Caco-2 (cell line): ENCODE measurements around the gene SGSM1. TPM values are rescaled to one million over a fixed set of nuclear protein-coding genes. Genes with fewer than 3 reads are reported as not detected.

Experiments
- BruUV-seq: library from RNA; stranded (reverse); fragments of 400-500 nt; replicated peaks from 2 replicates; lab custom pipeline; 2021; lab: Mats Ljungman, UMichigan
- CTCF ChIA-PET: fragments of 300-600 bp; sonication (Branson Sonifier 250); formaldehyde crosslinking; loops from one replicate; lab custom pipeline; 2022; ENCODE audit warnings: antibody characterized with exemption; lab: Charles Lee
- POLR2A ChIA-PET: fragments of 300-600 bp; sonication (Branson Sonifier 250); formaldehyde crosslinking; loops from one replicate; lab custom pipeline; 2022; ENCODE audit warnings: antibody characterized with exemption; lab: Charles Lee
- DNase-seq, 2 experiments: peaks; one replicate each; pipeline versions ENCODE4 v3.0.0 to v3.0.0-alpha.2; 2020 to 2022
- H3K27me3 ChIP-seq: replicated peaks from 2 replicates; pipeline ENCODE4 v1.6.0; 2011; ENCODE audit warnings: low read length; ENCODE audit not compliant: control insufficient read depth, insufficient read depth
- H3K36me3 ChIP-seq: 2 replicates; pipeline ENCODE4 v1.5.1; 2011; ENCODE audit warnings: low read length; ENCODE audit not compliant: control insufficient read depth, insufficient read depth
- H3K4me1 ChIP-seq: fragments of 250-450 bp; sonication (Bioruptor Pico); 2 replicates; pipeline ENCODE4 v1.5.1; 2020; ENCODE audit warnings: mild to moderate bottlenecking
- H3K4me3 ChIP-seq: 2 replicates; pipeline ENCODE4 v1.5.1; 2011; ENCODE audit warnings: low read depth, mild to moderate bottlenecking, control low read depth, low read length
- H3K9me3 ChIP-seq: fragments of 250-450 bp; sonication (Bioruptor Pico); 2 replicates; pipeline ENCODE4 v1.5.1; 2020; ENCODE audit warnings: mild to moderate bottlenecking, moderate library complexity
- H3K27ac Mint-ChIP-seq: one replicate; pipeline ENCODE4 v1.8.0; 2022; ENCODE audit warnings: mixed read lengths; ENCODE audit not compliant: unreplicated experiment
- H3K27me3 Mint-ChIP-seq: one replicate; pipeline ENCODE4 v1.8.0; 2022; ENCODE audit warnings: mixed read lengths; ENCODE audit not compliant: insufficient read depth, unreplicated experiment
- H3K36me3 Mint-ChIP-seq: one replicate; pipeline ENCODE4 v1.8.0; 2022; ENCODE audit warnings: mild to moderate bottlenecking, mixed read lengths; ENCODE audit not compliant: insufficient read depth, unreplicated experiment
- H3K4me1 Mint-ChIP-seq: one replicate; pipeline ENCODE4 v1.8.0; 2022; ENCODE audit warnings: low read depth, mixed read lengths; ENCODE audit not compliant: unreplicated experiment
- H3K4me3 Mint-ChIP-seq: one replicate; pipeline ENCODE4 v1.8.0; 2022; ENCODE audit warnings: mild to moderate bottlenecking, moderate library complexity, mixed read lengths; ENCODE audit not compliant: unreplicated experiment
- H3K9me3 Mint-ChIP-seq: one replicate; pipeline ENCODE4 v1.8.0; 2022; ENCODE audit warnings: mixed read lengths; ENCODE audit not compliant: unreplicated experiment
- intact Hi-C: fragments of 100-400 bp; cut with micrococcal nuclease; formaldehyde crosslinking; loops from one replicate; pipeline ENCODE4 v1.10.0; 2022; ENCODE audit not compliant: unreplicated experiment
- total RNA-seq: library from RNA; stranded (reverse); gene quantifications from 2 replicates; pipeline ENCODE4 v1.2.3, GENCODE V29; 2022
- TF ChIP-seq, protein P1 (sequence below), 2 experiments: fragments of 200-600 bp in 1 of 2; IDR thresholded peaks; 1 replicate in 1 of 2; 2 replicates in 1 of 2; pipeline versions ENCODE4 v1.5.1 to v1.8.0; 2011 to 2022; ENCODE audit warnings: antibody characterized with exemption in 1 of 2, control low read depth in 1 of 2, inconsistent platforms in 1 of 2, low read depth in 1 of 2, low read length in 1 of 2, mild to moderate bottlenecking in 1 of 2, moderate library complexity in 1 of 2; ENCODE audit not compliant: insufficient read depth in 1 of 2, severe bottlenecking in 1 of 2, unreplicated experiment in 1 of 2

Gene SGSM1
- total RNA-seq, 1 experiment from 2014 or later = 6.1 TPM

DNA sequence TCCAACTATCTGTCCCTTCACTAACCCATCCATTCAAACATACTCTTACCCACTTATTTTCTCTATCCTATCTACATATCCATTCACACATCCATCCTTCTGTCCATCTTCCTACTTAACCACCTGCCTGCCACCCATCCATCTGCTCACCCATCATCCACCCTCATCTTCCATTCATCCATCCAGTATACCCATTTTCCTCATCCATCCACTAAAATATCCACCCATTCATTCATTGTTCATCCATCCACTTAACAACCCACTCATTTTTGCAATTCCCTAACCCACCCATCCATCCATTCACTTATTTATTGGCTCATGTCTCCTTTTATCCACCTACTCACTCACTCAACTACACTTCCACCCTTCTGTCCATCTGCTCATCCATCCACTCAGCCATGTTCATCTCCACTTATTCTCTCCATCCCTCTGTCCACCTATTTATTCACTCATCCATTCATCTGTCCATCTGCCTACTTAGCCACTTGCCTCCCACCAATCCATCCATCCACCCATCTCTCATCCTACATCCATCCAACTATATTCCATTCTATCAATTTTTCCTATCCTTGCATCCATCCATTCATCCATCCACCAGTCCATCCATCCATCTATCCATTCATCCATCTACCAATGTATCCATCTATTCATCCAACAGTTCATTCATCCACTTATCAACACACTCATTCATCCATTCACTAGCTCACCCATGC lies 129.9 kb downstream of the SGSM1 start:
- H3K9me3 Mint-ChIP-seq = no peaks in the 10 kb centered on the region
- H3K9me3 ChIP-seq = no peaks in the 10 kb centered on the region
- H3K27ac Mint-ChIP-seq = no peak overlapping the region
- DNase-seq = no peak
- H3K4me3 ChIP-seq = no peak overlapping the region
- peaks cover 4% of the 10 kb centered on the region for H3K4me1 Mint-ChIP-seq
- intact Hi-C loops = loop anchor here (5.0 kb wide), 1 partner anchor 169 kb away; no protein-coding TSS in a partner anchor
- no peaks in the 10 kb centered on the region for H3K27me3 ChIP-seq
- POLR2A ChIA-PET = no interaction called here
- H3K4me1 ChIP-seq = peaks cover 5% of the 10 kb centered on the region
- no peak overlapping the region for H3K4me3 Mint-ChIP-seq
- no peaks in the 10 kb centered on the region for H3K27me3 Mint-ChIP-seq
- CTCF ChIA-PET = interaction anchor here (1.4 kb wide), 1 partner anchor 114 kb away, joined by 3 read pairs; no protein-coding TSS in a partner anchor
- H3K36me3 ChIP-seq = no peaks in the 10 kb centered on the region
- BruUV-seq = no TSS peak
- H3K36me3 Mint-ChIP-seq = no peaks in the 10 kb centered on the region
- TF ChIP-seq, protein P1, sequence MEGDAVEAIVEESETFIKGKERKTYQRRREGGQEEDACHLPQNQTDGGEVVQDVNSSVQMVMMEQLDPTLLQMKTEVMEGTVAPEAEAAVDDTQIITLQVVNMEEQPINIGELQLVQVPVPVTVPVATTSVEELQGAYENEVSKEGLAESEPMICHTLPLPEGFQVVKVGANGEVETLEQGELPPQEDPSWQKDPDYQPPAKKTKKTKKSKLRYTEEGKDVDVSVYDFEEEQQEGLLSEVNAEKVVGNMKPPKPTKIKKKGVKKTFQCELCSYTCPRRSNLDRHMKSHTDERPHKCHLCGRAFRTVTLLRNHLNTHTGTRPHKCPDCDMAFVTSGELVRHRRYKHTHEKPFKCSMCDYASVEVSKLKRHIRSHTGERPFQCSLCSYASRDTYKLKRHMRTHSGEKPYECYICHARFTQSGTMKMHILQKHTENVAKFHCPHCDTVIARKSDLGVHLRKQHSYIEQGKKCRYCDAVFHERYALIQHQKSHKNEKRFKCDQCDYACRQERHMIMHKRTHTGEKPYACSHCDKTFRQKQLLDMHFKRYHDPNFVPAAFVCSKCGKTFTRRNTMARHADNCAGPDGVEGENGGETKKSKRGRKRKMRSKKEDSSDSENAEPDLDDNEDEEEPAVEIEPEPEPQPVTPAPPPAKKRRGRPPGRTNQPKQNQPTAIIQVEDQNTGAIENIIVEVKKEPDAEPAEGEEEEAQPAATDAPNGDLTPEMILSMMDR (IDR thresholded peaks at IDR 0.05; ENCODE audit: insufficient read depth in 1 of 2, low read depth in 1 of 2, low read length in 1 of 2, severe bottlenecking in 1 of 2, unreplicated experiment in 1 of 2) = no peak

DNA sequence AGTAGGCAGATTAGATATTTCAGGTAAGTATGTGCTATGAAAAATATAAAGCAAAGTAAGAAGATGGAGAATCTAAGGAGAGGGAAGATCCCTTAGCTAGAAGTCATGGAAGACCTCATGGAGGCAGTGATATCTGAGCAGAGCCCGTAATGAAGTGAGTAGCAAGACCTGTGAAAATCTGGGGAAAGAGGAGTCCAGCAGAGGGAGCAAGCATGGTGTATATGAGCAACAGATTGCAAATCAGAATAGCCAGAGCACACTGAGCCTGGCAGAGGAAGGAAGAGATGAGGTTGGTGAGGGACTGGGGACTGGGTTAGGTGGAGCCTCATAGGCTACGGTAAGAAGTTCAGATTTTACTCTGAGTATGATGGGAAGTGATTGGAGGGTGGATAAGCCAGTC lies 131.1 kb downstream of the SGSM1 start:
- peak in 1 of 2 experiments; percentile 45 for DNase-seq
- H3K4me1 Mint-ChIP-seq = no peaks in the 10 kb centered on the region
- H3K27ac Mint-ChIP-seq = no peak overlapping the region
- H3K9me3 ChIP-seq = no peaks in the 10 kb centered on the region
- BruUV-seq = no TSS peak
- H3K4me3 ChIP-seq = no peak overlapping the region
- H3K27me3 ChIP-seq = no peaks in the 10 kb centered on the region
- ChIA-PET POLR2A (no interaction called here), CTCF (interaction anchor here (1.0 to 1.4 kb wide), 3 partner anchors 112 to 135 kb away, joined by 3 read pairs; no protein-coding TSS in a partner anchor)
- intact Hi-C loops = loop anchor here (1.0 to 5.0 kb wide), 2 partner anchors 111 to 170 kb away; no protein-coding TSS in a partner anchor
- H3K36me3 ChIP-seq = no peaks in the 10 kb centered on the region
- no peak overlapping the region for H3K4me3 Mint-ChIP-seq
- TF ChIP-seq, protein P1 (IDR thresholded peaks at IDR 0.05; ENCODE audit: insufficient read depth in 1 of 2, low read depth in 1 of 2, low read length in 1 of 2, severe bottlenecking in 1 of 2, unreplicated experiment in 1 of 2) = peak; percentile 60 to 62
- peaks cover 5% of the 10 kb centered on the region; the same call in 1 of the 2 replicates for H3K4me1 ChIP-seq
- H3K27me3 Mint-ChIP-seq = no peaks in the 10 kb centered on the region
- H3K36me3 Mint-ChIP-seq = no peaks in the 10 kb centered on the region
- H3K9me3 Mint-ChIP-seq = no peaks in the 10 kb centered on the region

DNA sequence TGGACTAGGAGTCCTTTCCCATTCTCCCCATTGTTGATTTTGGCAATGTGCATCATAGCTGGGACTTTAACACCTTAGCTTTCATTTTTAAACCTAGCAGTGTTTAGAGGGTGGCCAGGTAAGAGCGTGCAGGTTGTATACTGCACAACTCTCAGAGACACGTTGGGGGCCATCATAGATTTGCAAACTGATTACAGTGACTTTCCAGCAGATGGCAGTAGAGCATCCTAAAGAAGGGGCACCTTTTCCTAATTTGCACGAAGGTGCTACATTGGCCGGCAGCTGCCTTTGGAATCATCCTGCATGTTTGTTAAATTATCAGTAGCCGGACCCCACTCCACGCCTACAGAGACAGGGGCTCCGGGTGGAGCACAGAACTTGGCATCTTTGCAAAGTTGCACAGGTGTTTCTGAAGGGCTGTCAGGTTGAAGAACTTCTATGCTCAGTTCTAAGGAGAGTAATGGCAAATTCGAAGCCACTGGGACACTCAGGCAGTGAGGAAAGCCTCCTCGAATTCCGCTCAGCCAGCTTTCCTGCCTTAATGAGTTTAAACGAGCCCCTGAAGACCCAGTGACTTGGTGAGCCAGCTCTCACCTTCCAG lies 132.8 kb downstream of the SGSM1 start:
- H3K9me3 ChIP-seq = no peaks in the 10 kb centered on the region
- H3K4me1 Mint-ChIP-seq = peaks cover 1% of the 10 kb centered on the region
- no peak overlapping the region for H3K4me3 ChIP-seq
- H3K27me3 ChIP-seq = no peaks in the 10 kb centered on the region
- no peaks in the 10 kb centered on the region for H3K27me3 Mint-ChIP-seq
- peaks cover 5% of the 10 kb centered on the region; the same call in 1 of the 2 replicates for H3K4me1 ChIP-seq
- TF ChIP-seq, protein P1 (IDR thresholded peaks at IDR 0.05; ENCODE audit: insufficient read depth in 1 of 2, low read depth in 1 of 2, low read length in 1 of 2, severe bottlenecking in 1 of 2, unreplicated experiment in 1 of 2) = peak; percentile 74 to 76
- CTCF ChIA-PET = interaction anchor here (0.5 to 3.2 kb wide), 4 partner anchors 110 to 1205 kb away, joined by 3 to 12 read pairs (median 5); no protein-coding TSS in a partner anchor
- no peaks in the 10 kb centered on the region for H3K36me3 Mint-ChIP-seq
- no peaks in the 10 kb centered on the region for H3K36me3 ChIP-seq
- peak in 1 of 2 experiments; percentile 71 for DNase-seq
- no TSS peak for BruUV-seq
- POLR2A ChIA-PET = no interaction called here
- no peak overlapping the region for H3K27ac Mint-ChIP-seq
- intact Hi-C loops = loop anchor here (1.0 to 5.0 kb wide), 2 partner anchors 118 to 172 kb away; no protein-coding TSS in a partner anchor
- no peaks in the 10 kb centered on the region for H3K9me3 Mint-ChIP-seq
- H3K4me3 Mint-ChIP-seq = no peak overlapping the region
